Pulmonary artery endothelial cell (primary cell): ENCODE data around the gene PAM. TPM values are rescaled to one million over a fixed set of nuclear protein-coding genes. Genes with fewer than 3 reads are reported as not detected.
"Not testable (repeated sequence)": the region's sequence is repeated elsewhere in the genome, so short reads cannot be mapped to it uniquely, and the experiment has no call there.

Source experiments
- DNase-seq: peaks from one replicate; pipeline ENCODE4 v3.0.0-alpha.2; 2011; ENCODE audit warnings: low read depth, low spot score
- total RNA-seq: library from RNA; depleted of rRNA; stranded (reverse); fragments of >200 nt; gene quantifications from 2 replicates; pipeline ENCODE4 v1.2.3, GENCODE V29; 2014

PAM gene
- total RNA-seq, 1 donor from 2014 or later: 229 TPM

GRCh38 chr5:102895976-102896375 is 140.9 kb downstream of the PAM start:
- DNase-seq: no peak

- DNase-seq: no peak
These were observed 146.5 kb downstream of the PAM start for GRCh38 chr5:102901424-102902134.

- DNase-seq: no peak
These were observed 147.0 kb downstream of the PAM start for GRCh38 chr5:102902135-102902448.

GRCh38 chr5:102902647-102903046 is 147.5 kb downstream of the PAM start:
- no peak for DNase-seq

GRCh38 chr5:102903074-102903871 is 148.2 kb downstream of the PAM start:
- no peak for DNase-seq

- DNase-seq: no peak
These were observed 150.0 kb downstream of the PAM start for GRCh38 chr5:102905056-102905455.

GRCh38 chr5:102907099-102907498 is 152.0 kb downstream of the PAM start:
- not testable (repeated sequence) for DNase-seq

- DNase-seq: no peak
These were observed 155.4 kb downstream of the PAM start for GRCh38 chr5:102910240-102911226.

GRCh38 chr5:102911973-102912372 is 156.9 kb downstream of the PAM start:
- peak; percentile 62 for DNase-seq

- DNase-seq: no peak
These were observed 161.0 kb downstream of the PAM start for GRCh38 chr5:102916109-102916508.

GRCh38 chr5:102918986-102919610 is 164.0 kb downstream of the PAM start:
- DNase-seq: no peak

GRCh38 chr5:102920762-102921161 is 165.7 kb downstream of the PAM start:
- DNase-seq: no peak

- no peak for DNase-seq
These were observed 166.4 kb downstream of the PAM start for GRCh38 chr5:102921341-102922044.

- DNase-seq: no peak
These were observed 167.1 kb downstream of the PAM start for GRCh38 chr5:102922111-102922720.

- peak; percentile 44 for DNase-seq
These were observed 167.8 kb downstream of the PAM start for GRCh38 chr5:102922799-102923477.

GRCh38 chr5:102924963-102925362 is 169.9 kb downstream of the PAM start:
- DNase-seq: no peak

- no peak for DNase-seq
These were observed 171.9 kb downstream of the PAM start for GRCh38 chr5:102927007-102927406.

GRCh38 chr5:102930244-102930643 is 175.1 kb downstream of the PAM start:
- DNase-seq: no peak

- no peak for DNase-seq
These were observed 176.1 kb downstream of the PAM start for GRCh38 chr5:102931085-102931725.
